Middle frontal gyrus (tissue), 1 donor: ENCODE measurements around the gene HTRA3.
A peak's percentile ranks its signal among the peaks of the same experiment; 100 is the strongest.

Experiments
- DNase-seq: peaks from one replicate; pipeline ENCODE4 v3.0.0-alpha.2; 2015; ENCODE audit warnings: low spot score; ENCODE audit errors: extremely low spot score

Gene HTRA3

GRCh38 chr4:8269535-8270417 is at the start of gene HTRA3:
HTRA3 (plus strand) TSS chr4:8269754; CDS start chr4:8269969, 215 bp downstream.
- no peak for DNase-seq

DNA sequence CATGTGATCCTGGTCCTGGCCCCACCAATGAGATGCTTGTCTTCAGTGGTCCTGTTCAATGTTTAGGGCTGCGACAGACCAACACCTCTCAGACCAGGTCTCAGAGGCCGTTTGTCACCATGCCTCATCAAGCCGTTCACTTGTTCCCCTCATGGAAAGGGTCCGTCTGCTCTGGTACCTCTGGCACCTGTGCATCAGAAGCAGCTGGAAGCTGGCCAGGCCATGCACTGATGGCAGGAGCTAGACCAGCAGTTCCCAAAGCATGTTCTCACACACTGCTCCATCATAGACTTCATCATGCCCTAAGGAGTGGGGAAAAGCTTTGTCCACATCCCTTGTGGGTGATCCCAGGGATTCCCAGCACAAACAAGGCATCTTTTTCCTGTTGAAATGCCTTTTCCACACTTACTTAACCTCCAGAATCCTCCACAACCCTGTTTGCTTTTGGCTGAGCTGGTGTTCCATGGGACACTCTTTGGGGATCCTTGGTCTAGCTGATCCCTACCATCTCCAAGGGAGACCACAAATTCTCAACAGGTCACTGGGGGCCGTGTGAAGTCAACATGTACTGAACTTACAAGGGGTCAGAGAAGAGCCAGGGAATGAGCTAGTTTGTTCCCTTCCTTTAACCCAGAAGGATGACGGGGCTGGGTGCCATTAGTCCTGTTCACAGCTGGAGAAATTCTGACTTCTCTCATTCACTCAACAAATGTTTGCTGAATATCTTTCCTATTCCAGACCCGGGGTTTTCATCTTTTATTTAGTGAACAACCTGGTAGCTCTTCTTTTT is 48.7 kb upstream of the HTRA3 start:
- no peak for DNase-seq

- peak; percentile 18 for DNase-seq
These were observed 48.1 kb upstream of the HTRA3 start for GRCh38 chr4:8221476-8221875.

GRCh38 chr4:8221985-8222384 is 47.6 kb upstream of the HTRA3 start:
- no peak for DNase-seq

- no peak for DNase-seq
These were observed 46.8 kb upstream of the HTRA3 start for GRCh38 chr4:8222609-8223388.

GRCh38 chr4:8224267-8224974 is 45.1 kb upstream of the HTRA3 start:
- DNase-seq = no peak

GRCh38 chr4:8224975-8225625 is 44.5 kb upstream of the HTRA3 start:
- no peak for DNase-seq

GRCh38 chr4:8225706-8226443 is 43.7 kb upstream of the HTRA3 start:
- DNase-seq = no peak

GRCh38 chr4:8227201-8227770 is 42.3 kb upstream of the HTRA3 start:
- no peak for DNase-seq

GRCh38 chr4:8227771-8228318 is 41.7 kb upstream of the HTRA3 start:
- no peak for DNase-seq

DNA sequence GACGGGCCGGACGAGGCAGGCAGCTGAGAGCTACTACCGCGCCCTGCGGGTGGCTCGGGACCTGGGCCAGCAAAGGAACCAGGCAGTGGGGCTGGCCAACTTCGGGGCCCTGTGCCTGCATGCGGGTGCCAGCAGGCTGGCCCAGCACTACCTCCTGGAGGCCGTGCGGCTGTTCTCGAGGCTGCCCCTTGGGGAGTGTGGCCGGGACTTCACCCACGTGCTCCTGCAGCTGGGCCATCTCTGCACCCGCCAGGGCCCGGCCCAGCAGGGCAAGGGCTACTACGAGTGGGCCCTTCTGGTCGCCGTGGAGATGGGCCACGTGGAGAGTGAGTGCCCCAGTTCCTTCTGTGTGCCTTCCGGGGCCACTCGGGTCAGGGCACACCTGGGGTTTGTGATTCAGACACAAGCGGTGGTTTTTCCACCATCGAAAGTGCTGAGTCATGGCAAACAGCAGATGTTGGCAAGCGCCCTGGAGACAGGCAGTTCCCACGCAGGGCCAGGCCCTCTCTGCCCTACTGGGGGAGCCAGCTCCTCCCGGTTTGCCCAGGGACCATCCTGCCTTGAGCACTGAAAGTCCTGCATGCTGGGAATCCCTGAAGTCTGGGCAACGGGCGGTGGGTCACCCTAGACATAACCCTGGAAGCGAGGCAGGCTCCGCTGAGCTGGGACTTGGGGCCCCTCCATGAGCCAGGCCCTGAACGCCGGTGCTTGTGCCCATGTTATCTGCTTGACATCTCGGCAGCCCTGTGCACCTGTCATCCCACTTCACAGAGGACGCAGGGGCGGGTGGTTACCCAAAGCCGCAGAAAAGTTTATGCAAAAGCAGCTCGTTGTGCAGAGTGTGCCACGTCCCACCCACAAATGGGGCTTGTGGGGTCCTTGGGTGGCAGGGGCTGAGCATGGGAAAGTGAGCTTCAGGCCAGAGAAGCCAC is 41.0 kb upstream of the HTRA3 start:
- DNase-seq = no peak

- DNase-seq = no peak
These were observed 40.1 kb upstream of the HTRA3 start for GRCh38 chr4:8229331-8229975.

- no peak for DNase-seq
These were observed 39.5 kb upstream of the HTRA3 start for GRCh38 chr4:8230033-8230432.

GRCh38 chr4:8230891-8231290 is 38.7 kb upstream of the HTRA3 start:
- no peak for DNase-seq

DNA sequence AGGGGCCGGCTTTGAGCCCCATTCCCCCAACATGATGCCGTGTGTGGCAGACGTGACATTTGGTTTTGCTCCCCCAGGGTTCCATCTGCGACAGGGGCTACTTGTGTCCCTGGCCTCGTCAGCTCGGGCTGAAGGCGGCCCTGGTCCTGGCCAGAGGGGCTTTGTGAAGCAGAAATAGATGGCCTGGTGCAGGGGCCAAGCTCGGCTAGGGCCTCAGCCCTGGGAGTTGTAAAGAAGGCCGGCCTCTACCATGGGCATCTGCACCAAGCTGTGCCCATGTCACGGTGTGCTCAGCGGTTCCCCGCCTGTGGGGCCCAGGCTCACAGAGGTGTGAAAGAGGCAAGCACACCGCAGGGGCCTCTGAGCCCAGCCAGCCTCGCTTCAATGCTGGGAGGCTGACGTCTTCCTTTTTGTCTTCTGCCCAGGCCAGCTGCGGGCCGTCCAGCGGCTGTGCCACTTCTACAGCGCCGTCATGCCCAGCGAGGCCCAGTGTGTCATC is 38.0 kb upstream of the HTRA3 start:
- DNase-seq = no peak

- no peak for DNase-seq
These were observed 36.8 kb upstream of the HTRA3 start for GRCh38 chr4:8232748-8233147.
